ENCODE data around the gene PCSK2.

Gene PCSK2

DNA sequence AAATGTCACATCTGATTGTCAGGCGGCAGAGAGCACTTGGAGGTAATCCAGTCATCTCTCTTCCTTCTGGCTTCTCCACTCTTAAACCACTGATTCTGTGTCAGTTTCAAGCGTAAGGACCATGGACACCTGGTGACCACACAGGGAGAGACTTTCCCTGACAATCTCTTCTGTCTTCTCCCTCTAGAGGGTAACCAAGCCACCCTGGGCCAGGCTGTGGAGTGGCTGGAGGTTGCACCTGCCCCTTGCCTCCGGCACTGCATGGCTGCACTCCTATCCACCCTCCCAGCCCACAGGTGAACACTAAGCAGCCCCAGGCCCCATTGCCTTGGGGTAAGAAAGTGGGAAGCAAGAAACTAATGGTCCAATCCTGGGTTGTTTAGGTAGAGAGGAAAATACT lies 225.6 kb downstream of the PCSK2 start:
- DNase-seq = no peak

DNA sequence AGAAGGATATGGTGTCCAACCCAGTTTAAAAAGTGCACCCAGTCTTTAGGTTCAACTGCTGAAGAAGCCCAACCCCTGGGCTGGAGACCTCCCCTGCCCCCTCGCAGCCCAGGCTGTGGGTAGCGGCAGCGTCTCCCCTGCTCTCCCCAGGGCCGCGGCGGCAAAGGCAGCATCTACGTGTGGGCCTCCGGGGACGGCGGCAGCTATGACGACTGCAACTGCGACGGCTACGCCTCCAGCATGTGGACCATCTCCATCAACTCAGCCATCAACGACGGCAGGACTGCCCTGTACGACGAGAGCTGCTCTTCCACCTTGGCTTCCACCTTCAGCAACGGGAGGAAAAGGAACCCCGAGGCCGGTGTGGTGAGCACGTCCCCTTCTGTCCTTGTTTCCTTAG lies 226.8 kb downstream of the PCSK2 start:
- DNase-seq = no peak

DNA sequence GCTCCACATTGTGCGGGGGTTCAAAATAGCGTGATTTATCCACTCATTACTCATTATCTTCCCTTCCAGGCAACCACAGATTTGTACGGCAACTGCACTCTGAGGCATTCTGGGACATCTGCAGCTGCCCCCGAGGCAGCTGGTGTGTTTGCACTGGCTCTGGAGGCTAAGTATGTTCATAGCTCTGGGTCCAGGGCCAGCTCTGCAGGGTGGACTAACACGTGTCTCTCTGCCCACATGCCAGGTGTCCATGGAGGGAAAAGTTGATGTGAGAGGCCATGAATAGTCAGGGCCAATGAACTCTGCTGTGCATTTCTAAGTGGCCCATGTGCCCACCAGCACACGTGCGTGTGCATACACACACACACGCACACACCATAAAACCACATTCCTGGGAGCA lies 229.4 kb downstream of the PCSK2 start:
- DNase-seq = no peak

DNA sequence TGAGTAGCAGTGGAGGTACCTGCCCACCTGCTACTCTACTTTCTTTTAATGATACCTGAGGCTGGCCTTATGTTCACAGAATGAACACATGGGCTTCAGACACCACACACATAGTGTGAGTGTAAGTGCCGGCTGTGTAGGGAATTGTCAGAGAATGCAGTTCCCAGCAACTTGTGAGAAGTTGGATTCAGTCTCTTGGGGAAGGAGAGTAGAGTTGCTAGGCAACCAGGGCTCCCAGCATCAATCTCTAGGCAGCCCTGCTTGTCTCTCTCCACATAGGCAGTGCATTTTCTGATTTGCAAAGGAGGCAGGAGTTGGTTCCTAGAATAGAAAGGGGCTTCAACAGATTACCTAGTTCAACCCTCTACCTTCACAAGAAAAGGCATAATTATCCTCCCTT lies 230.2 kb downstream of the PCSK2 start:
- DNase-seq = peak; percentile 32

DNA sequence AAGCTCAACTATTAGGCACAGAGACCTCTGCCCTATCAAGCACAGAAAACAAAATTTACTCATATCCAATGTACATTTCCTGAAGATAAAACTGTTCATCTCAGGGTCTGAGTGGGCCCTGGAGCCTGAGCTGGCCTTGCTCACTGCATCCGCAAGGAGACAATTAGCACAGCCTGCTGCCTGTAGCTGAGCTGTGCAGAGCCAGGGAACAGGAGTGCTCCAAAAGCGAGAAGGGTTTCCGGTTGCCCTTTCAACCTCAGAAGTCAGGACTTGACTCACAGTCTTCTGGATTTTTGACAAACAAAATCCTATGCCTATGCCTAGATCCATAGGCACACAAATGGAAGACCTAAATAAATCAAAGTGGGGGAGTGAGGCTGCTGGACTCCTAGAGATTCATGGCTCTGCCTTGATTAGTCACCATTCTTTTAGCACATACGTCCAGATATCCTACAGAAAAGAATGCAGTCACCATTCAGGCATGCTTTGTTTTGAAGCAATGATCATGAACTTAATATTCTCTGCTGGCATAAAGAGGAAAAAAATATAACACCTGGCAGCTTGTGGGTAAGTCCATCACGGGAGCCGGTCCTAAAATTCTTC lies 230.8 kb downstream of the PCSK2 start:
- DNase-seq = no peak

DNA sequence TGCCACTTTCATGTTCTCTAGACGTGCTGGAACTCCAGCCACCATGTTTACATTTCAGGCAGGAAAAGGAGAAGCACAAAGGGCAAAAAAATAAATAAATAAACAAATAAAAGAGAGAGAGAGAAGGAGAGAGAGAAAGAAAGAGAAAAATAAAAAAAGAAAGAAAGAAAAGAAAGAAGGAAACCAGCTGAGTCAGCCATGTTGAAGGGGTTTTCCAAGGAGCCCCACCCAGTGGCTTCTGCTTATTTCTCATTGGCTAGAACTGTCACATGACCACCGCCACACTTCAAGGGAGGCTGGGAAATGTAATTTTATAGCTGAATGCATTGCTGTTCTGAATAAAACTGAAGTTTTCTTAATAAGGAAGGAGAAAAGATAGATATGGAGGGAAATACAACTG lies 233.3 kb downstream of the PCSK2 start:
- no peak for DNase-seq

DNA sequence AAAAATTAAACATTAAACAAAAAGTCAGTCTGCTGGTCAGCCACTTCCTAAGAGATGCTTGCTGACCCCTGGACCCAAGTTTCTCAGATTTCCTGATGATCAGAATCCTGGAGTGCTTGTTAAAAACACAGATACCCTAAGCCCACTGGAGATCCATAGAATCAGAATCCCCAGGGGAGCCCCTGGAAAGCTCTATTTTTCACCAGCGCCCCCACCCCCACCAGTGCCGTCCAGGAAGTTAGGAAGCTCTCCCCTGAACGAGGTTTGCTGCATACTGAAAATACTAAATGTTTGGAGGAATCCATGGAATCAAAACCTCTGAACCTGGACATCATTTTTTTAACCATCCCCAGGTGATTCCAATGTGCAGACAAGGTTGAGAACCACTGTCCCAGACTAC lies 235.1 kb downstream of the PCSK2 start:
- DNase-seq = no peak

DNA sequence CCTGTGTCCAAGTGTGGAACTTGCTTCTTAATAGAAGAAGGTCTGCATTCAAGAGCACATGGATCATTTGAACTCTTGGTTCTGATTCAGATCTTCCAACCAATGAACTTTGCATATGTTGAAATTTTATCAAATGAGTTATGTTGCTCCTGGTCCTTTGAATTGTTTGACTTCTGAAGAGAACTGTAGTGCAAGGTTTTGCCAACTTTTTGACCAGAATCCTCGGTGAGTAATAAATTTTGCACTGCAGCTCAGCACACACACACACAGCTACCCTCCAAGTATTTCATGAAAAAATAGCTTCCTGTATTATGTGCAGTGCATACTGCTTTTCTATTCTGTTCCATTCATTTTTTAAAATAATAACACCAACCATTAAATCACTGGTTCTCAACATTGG lies 236.9 kb downstream of the PCSK2 start:
- no peak for DNase-seq

DNA sequence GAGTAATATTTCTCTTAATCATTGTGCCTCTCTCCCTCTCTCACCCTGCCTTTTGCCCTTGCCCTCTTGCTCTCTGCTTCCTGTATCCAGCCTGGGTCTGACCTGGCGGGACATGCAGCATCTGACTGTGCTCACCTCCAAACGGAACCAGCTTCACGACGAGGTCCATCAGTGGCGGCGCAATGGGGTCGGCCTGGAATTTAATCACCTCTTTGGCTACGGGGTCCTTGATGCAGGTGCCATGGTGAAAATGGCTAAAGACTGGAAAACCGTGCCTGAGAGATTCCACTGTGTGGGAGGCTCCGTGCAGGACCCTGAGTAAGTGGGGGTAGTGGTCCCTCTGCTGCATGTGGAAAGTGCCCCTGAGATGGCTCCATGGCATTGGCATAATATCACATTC lies 238.4 kb downstream of the PCSK2 start:
- DNase-seq = no peak

DNA sequence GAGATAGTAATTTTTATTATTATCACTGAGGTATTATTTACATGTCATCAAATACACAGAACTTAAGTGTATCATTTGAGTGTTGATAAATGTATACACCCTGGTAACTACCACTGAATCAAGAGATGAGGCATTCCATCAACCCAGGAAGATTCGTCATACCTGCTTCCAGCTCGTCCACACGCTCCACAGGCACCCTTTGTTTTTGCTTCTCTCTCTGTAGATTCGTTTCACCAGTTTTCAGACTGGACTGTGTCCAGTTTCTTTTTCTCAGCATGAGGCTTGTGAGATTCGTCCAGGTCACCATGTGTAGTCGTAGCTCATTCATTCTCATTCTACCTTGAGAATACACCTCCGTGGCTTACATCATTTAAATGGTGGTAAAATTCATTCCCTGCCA lies 239.8 kb downstream of the PCSK2 start:
- DNase-seq = no peak

DNA sequence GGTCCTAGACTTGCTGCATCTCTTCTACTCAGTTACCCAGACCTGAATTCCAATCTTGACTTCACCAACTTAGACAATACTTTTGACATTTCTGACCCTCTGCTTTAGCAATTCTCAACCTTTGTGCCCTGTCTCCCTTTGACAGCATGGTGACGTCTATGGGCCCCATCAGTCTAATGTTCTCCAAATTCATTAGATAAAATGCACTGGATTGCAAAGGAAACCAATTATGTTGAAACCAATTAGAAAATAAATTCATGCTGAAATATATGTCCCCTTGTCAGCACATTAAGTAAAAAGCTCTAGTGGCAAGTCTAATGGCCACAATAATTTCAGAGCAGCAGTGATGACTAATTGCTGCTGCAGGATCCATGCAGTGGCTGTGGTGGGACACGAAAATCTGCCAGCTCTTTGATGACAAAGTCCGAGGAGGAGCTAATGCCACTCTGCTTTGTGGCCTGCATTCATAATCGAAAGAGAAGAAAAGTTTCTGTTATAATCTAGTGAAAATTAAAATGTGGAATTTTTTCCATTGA lies 240.3 kb downstream of the PCSK2 start:
- DNase-seq = no peak

DNA sequence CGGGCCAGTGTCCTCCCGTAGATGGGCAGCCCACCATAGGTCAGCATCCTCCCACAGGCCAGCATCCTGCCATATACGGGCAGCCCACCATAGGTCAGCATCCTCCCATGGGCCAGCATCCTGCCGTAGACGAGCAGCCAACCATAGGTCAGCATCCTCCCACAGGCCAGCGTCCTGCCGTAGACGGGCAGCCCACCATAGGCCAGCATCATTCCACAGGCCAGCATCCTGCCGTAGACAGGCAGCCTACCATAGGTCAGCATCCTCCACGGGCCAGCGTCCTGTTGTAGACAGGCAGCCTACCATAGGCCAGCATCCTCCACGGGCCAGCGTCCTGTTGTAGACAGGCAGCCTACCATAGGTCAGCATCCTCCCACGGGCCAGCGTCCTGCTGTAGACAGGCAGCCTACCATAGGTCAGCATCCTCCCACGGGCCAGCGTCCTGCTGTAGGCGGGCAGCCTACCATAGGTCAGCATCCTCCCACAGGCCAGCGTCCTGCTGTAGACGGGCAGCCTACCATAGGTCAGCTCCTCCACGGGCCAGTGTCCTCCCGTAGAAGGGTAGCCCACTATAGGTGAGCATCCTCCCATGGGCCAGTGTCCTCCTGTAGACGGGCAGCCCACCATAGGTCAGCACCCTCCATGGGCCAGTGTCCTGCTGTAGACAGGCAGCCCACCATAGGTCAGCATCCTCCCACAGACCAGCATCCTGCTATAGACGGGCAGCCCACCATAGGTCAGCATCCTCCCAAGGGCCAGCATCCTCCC lies 241.4 kb downstream of the PCSK2 start:
- DNase-seq = no peak

DNA sequence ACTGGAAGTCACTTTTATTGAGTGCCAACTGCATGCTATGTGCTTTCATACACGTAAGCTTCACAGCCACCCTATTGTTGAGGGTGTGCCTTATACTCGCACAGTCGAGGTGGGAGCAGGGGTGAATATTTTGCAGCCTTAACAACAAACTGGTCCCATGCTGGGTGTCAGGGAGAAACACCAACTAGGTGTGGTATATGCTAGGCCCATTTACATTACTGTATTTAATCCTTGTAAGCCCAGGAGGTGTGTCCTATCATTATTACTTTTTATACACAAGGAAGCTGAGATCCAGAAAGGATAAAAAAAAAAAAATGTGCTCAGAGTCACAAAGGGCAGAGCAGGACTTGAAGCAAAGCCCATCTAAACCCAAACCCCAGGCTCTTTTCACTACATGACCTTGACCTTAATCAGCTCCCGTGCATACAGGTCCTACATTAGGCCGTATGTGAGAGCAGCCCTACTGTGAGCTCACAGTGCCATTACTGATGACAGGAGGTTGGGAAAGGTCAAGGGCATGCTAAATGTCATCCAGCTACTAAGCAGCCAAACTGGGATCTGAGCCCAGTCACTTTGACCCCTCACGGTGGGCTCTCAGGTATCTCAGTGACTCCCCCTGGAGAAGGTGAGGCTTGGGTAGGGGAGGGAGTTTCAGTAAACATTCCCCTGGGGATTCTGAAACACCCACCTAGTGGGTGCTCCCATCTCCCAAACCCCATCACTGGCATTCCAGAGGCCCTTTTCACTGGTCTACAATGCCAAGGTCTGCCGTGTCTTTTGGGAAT lies 242.6 kb downstream of the PCSK2 start:
- no peak for DNase-seq

DNA sequence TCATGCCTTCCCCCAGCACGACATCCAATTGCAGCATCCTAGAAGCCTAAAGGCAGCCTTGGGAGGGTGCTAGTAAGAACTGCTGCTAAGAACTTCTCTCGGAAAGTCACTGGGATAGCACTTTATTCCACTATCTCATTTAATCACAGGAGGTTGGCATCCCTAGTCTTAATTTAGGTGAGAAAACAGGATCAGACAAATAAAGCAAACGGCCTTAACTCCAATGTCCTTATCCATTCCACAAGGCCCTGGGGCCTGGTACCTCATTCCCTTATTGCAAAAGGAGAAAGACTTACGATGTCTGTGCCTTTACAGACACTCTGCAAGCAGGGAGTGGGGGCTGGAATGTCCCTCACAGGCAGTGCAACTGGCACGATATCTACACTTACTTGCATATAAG lies 243.7 kb downstream of the PCSK2 start:
- no peak for DNase-seq

DNA sequence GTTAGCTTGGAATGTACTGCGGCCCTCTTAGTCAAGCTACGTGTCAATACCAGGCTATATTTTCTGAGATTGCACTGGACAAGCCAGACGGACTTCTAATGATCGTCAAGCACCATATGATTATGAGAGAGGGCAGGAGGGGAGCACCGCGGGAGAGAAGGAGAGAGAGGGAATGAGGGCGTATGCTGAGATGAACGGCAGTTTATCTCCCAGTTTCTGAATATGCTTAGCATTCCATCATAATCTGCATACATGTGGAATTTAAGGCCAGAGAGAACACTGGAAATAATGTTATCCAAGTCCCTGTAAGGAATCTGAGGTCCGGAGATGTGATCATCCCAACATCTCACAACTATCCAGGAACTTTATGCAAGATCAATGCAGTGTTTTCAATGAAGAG lies 244.1 kb downstream of the PCSK2 start:
- no peak for DNase-seq

DNA sequence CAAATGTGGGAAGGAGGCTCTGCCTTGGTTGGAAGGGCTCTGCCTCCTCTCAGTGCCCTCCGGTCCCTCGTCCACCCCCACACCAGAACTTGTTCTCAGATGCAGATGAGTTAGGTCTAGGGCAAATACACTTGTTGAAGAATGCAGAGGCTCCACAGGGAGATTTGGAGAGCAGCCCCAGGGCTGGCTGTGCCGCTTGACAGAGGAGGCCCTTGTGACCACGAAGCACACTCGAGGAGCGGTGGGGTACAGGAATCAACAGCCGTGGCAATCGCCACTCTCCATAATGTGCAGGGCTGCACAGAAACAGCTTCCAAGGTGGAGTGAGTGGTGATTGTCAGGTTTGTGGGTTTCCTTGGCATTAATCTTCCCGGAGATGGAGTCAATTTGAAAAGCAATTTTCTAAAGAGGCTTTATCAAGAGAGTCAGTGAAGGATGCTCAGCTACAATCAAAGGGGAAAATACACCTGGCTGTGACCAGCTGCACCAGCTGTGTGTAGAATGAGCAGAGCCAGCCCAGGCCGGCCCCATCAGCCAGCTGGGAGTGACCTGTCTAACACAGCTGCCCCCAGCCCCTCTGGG lies 244.9 kb downstream of the PCSK2 start:
- no peak for DNase-seq

DNA sequence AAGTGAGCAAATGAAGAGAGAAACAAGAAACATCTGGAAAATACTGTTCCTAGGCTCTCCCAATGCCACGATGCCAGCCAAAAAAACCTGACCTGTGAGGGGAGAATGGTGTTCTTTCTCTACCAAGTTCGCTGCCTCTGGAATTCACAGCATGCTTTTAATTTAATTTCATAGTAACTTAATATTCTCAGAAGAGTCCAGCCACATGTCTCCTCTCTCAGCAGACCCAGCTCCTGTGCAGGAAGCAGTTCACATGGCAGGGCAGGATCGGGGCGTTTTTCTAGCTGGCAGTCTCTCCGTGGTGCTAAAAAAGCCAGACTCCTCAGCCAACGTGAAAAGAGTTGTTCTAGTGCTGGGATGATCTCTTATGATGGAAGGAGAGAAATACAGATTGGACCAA lies 246.8 kb downstream of the PCSK2 start:
- no peak for DNase-seq

DNA sequence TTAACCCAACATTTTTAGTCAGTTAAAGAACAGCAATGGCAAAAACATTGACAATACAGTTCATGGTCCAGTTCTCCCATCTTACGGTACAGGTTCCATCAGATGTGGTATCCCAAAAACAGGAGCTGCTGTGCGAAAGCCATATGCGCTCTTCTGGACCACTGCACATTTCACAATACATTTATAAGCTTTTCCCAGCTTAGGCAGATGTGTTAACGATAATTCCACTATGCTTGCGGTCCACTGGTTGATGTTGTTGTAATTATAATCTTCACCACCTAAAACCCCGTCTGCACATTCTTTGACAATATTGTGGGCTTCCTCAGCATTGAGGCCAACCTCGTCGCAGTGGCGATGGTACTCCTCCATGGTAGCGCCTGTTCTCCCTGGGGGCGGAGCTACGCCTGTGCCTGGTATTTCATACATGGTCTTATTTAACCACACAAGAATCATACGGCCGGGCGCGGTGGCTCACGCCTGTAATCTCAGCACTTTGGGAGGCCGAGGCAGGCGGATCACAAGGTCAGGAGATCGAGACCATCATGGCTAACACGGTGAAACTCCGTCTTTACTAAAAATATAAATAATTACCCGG lies 252.3 kb downstream of the PCSK2 start:
- peak; percentile 35 for DNase-seq

DNA sequence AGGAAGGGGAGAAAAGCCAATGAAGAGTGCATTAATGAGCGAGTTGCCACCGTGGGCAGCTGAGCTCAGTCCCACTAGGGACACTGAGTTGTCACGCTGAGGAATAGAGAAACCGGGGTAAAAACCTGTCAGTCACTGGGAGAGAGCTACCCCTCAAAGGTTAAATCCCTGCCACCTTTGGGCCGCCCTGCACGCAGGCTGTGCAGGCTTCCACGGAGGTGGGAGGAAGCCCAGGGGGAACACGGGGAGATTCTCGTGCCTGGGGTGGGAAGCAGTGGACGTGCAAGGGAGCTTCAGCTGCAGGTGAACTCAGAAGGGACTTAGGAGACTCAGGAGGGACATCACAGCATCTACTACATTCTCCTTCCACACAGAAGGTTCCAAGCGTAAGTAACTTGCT lies 253.9 kb downstream of the PCSK2 start:
- DNase-seq = no peak

DNA sequence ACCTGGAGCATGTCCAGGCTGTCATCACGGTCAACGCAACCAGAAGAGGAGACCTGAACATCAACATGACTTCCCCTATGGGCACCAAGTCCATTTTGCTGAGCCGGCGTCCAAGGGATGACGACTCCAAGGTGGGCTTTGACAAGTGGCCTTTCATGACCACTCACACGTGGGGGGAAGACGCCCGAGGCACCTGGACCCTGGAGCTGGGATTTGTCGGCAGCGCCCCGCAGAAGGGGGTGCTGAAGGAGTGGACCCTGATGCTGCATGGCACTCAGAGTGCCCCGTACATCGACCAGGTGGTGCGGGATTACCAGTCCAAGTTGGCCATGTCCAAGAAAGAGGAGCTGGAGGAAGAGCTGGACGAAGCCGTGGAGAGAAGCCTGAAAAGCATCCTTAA lies 254.8 kb downstream of the PCSK2 start:
- DNase-seq = no peak

DNA sequence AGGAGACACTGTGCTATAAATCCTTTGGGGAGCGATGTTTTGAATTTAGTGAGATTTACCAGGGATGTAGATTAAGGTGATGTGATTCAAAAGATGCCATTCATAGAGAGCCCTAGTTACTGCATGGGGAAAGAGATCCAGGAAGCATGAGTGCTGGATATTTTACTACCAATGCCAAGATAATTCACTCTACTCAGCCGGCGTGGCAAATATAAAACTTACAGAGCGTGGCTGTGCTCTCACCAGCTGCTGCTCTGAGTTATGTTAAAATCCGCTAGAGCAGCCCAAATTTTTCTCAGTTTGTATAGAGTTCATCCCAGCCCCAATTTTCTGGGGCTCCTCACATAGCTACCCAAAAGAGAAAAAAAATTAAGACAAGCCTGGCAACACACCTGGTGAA lies 255.7 kb downstream of the PCSK2 start:
- no peak for DNase-seq

DNA sequence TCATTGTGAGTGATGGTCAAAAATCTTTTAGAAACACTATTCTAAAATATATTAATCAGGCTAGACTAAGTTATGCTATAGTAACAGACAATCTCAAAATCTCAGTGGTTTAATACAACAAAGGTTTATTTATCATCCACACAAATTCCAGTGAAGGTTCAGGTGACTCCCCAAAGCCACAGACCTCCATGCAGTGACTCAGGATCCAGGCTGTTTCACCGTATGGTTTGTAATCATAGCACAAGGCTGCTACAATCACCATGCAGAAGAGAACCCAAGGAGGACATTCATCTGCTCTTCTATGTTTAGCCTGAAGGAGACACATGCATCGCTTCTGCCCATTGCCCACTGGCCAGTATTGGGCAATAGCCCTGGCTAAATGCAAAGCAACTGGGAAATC lies 258.2 kb downstream of the PCSK2 start:
- DNase-seq = no peak
